Stimulated activated CD4-positive, alpha-beta T cell treated with anti-CD3 and anti-CD28 coated beads, Interleukin-15, amount 100 ng/mL, for 24 hours (primary cell): Measurements from ENCODE around the gene COG3.

ENCODE experiments used
- DNase-seq: peaks from one replicate; pipeline ENCODE4 v3.0.0-alpha.2; 2020

COG3 gene

DNA sequence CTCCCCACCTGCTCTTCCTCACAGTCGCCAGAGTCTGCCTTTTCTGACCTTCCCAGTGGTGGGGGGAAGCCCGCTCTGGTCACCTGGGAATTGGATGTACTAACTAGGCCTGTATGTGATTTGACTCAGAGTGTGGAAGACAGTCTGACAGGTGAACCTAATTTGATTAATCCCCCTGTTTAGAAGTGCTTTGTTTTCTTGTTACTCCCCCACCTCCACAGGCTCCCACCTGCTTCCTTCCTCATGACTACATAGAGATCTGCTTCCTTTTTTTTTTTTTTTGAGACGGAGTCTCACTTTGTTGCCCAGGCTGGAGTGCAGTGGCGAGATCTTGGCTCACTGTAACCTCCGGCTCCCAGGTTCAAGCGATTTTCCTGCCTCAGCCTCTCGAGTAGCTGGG lies 44.0 kb downstream of the COG3 start:
- no peak for DNase-seq

DNA sequence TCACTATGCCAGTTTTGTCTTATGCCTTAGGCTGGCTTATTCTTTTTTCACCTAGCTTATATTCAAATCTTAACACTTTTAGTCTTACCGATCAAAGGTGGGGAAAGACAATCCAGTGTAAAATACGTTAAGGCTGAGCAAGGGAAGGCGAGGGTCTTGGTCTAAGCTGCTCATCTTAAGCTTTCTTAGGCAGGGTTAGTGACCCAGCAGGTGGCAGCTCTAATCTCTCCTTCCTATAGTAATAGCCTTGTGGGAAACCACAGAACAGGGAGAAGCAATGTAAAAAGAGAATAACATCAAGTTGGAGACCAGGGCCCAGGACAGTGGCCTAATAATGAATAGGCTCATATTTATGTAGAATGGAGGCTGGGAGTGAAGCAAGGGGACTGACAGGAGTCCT lies 45.9 kb downstream of the COG3 start:
- no peak for DNase-seq

DNA sequence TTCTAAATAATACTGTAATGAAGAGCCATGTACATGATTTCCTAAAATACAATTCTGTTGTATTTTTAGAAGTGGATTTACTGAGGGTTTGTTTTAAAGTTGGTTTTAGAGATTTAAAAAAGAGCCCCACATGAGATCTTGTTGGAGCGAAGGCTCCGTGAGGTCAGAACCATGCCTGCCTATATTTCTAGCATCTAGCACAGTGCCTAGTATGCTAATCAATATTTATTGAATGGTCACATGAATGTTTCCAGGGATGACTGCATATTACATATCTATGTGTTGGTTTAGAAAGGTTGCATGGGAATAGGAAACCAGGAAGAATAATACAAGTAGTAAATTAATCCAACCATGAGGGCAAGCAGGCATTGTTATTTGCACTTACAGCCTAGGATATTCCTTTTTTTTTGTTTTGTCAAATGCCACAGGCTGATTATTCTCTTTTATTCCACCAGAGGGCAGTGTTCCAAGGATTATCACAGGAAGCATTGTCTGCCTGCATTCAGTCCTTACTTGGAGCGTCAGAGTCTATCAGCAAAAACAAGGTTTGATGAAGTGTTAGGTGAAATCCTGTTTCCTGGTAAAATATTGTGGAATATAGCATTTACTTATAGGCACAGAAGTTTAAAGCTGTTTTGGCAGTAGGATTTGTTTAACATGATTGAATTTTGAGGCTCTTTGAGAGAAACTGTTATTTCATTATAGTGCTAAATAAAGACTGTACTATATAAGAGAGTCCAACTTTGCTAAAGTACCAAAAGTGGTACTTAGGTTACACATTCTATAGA lies 46.8 kb downstream of the COG3 start:
- DNase-seq = no peak

DNA sequence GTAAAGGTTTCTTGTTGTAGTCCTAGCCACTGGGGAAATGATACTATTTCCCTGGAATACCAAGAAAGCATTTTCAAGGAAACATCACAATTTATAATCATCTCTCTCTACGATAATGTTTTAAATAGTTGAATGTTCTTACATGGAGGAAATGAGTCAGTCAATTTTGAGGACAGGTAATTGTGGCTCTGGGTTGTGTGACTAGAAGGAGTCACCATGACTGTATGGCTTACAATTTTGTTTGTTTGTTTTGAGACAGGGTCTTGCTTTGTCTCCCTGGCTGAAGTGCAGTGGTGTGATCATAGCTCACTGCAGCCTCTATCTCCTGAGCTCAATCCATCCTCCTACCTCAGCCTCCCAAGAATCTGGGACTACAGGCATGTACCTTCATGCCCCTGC lies 47.4 kb downstream of the COG3 start:
- DNase-seq = no peak

DNA sequence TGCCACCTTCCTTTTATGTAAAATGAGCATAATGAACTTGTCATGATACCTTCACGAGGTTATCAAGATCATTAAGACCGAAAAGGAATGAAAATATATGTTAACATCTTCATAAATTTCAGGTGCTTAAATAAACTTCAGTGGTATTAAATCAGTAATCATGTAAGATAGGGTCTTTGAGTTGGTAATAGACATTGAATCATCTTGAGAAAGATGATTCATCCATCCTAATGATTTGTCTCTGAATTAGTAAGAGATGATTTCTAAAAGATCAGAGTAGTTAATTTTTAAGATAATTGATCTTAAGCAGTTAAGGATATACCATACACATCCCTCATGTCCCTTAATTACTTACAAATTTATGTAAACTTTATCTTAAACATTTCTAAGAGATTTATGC lies 52.0 kb downstream of the COG3 start:
- DNase-seq = no peak

DNA sequence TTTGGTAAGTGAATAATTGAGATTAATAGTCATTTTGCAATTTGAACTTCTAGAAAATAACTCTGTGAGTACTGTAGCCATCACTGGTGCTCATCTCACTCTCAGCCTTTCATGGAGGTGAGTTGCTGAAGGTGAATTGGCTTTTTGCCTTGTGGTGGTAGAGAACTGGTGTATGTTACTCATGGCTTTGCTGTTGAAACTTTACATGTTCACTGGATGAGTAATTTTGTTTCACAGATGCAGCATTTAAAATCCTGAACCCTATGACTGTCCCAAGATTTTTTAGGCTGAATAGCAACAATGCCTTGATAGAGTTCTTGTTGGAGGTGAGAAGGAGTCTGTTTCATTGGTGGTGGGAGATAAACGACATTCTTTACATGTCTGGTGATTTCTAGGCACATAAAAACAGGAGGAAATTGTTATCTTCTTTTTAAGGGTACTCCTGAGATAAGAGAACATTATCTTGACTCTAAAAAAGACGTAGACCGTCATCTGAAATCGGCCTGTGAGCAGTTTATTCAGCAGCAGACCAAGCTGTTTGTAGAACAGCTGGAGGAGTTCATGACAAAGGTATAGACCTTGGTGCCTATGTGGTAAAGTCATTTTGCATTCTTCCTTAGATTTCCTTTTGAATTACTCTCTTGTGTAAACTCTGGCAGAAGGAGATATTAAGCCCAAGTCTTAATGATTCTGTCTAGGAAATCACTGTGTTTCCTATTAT lies 53.9 kb downstream of the COG3 start:
- no peak for DNase-seq

DNA sequence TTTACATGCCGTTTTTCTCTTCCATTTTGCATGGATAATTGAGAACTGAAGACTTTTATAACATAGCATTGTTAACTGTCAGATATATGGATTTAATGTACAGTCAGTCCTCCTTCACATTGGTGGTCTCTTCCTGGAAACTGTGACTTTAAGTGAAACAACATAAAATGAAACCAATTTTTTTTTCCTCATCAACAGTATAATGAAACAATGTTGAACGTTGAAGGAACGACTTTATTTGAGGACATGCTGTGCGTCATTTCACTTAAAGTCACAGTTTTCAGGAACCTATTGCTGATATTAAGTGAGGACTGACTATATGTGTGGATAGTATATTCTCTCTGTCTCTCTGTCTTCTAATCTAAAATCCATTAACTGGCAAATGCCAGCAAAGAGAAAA lies 54.8 kb downstream of the COG3 start:
- DNase-seq = no peak

DNA sequence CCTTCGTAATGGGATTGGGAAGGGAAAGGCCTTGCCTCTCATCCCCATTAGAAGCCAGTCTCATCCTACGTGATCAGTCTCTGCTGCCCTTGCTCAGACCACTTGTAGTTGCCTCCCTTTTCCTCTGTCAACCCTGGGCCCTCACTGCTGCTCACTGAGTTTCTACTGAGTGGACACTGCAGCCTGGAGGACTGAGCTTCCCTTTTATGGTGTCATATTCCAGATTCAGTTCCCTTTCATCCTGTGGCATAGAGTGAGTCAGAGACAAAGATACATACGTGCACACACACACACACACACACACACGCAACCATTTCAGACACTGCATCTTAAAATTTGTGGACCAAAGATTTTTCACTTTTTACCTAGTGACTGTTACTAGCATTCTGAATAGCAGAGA lies 56.6 kb downstream of the COG3 start:
- DNase-seq = no peak

DNA sequence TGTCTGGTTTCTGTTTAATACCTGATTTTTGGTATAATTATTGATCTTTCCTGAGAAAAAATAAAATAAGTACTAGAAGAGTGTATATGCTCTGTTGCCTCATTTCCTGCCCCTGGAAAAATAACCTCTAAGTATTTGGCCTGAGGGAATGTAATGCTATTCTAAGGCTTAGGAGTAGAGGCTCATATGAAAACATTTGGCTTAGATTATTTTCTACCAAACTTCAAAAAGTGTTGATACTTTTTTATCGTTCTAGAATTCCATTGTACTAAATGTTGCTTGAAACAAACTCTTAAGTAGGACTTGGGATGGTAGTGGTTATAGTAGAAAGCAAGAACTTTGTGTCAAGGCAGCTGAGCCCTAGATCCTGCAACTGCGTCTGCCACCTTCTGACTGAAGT lies 57.8 kb downstream of the COG3 start:
- DNase-seq = no peak

DNA sequence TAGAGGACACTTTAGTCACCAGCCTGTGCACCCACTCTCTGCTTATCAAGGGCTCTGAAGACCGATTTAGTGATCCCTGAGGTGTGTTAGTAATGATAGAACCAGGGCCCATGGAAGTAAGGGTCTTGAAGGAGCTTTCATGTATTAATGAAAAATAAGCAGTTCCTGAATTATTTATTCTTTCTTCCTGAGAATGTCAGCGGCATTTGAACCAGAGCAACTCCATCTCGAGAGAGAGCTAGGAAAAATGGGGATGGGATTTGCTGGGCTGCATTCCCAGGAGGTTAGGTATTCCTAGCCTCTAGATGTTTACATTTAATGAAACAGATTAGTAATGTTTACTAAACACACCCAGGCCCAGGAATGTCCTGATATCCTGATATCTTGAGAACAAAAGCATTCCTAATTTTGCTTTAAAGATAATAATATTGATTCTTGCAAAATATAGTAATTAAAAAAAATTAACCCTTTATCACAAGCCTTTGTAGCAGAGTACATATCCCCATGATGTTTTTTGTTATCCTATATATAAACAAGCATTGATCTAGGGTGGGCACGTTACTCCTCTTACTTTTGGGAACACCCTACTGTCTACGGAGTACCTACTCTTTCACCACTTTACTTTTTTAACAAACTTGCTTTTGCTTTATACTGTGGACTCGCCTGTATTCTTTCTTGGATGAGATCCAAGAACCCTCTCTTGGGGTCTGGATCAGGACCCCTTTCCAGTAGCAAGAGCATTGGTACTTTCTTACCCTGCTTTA lies 63.1 kb downstream of the COG3 start:
- DNase-seq = no peak

DNA sequence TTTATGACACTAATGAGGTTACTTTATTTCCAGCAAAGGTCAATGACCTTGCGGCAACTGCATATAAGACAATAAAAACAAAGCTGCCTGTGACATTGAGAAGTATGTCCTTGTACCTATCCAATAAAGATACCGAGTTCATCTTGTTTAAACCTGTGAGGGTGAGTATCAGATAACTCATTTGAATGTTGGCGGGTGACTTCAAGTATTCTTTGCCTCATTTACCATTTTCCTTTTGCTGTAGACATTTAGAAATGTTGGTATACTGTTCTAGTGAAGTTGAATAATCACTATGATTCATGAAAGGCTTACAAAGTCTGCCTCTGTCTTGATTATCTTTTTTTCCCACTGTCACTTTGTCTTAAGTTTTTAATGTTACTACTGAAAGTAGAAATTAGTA lies 65.0 kb downstream of the COG3 start:
- no peak for DNase-seq

DNA sequence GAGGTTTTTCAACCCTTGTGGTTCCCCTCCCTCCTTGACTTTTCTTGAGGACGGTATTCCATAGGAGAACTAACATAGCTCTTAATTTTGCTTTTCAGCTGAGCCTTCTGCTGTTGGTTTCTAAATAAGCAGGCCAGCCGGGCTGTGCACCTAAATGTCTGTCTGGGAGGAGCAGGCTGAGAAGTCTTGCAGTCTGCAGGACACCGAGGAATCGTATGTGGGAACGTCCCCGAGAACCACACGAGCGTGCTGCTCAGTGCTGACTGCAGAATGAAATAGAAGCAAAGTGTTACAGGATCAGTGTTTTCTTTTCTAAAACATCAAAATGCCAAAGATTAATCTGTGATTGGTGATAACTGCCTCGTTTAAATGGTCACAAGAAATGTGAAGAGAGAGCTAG lies 69.9 kb downstream of the COG3 start:
- DNase-seq = no peak

DNA sequence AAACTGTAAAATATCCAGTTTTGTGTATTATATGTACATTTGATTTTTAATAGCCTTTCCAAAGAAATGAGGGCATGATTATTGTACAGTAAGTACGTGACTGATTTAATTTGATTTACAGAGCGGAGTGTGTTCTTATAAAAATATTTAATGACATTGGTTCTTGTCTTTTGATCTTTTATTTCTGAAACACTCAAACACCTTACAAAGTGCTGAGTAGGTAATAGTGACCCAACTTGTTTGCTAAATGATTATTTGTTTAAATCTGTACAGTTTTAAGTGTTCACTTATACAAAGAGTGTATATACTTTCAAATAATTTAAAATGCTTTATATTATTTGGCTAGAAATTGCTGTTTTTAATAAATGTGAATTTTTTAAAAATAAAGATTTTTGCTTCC lies 71.5 kb downstream of the COG3 start:
- no peak for DNase-seq

DNA sequence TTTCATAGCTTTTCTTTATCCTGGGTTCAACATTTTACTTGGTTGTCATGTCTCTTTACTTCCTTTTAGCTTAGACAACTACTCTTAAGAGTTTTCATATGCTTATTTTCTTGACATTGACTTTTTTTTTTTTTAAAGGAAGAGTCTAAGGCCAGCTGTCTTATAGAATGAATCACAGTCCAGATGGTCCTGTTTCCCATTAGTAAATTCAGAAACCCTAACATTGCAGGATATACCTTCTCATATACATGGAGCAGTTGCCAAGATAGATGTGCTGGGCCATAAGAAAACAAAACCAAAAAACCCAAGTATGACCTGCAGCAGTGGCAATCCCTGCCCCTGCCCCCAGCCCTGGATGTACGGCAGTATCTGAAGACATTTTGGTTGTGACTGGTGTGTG lies 72.8 kb downstream of the COG3 start:
- DNase-seq = no peak

DNA sequence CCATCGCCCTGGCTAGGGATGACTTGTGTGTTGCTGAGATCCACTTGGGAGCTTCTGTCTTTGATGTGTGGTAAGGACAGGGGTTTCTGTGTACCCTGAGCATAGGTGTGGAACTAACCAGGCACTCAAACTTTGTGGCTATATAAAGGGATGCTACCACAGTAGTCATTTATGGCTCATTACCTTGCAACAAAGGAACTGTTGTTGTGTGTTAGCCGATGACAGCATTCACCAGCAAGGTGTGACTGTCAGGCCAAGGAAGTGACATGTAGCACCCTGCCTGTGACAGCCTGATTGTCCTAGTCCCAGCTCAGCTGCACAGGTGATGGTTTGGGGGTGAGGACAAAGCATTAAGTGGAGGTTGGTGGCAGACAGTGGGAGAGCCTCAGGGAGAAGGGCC lies 73.6 kb downstream of the COG3 start:
- DNase-seq = no peak

DNA sequence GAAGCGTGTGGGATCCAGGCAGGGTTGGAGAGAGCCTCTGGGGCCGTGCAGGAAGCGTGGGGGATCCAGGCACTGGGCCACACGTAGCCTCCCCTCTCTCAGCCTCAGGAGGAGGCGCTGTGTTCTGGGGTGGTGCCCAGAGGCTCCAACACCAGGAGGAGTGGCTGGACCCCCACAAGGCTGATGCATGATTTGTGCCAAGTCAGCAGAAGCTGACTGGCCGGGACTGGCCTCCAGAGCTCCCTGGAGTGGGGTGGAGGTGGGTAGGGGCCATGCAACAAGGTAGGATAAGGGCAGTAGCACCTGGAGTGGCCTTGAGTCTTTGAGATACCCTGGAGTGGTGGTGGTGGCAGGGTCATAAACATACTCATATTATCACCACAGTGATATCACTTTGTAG lies 75.5 kb downstream of the COG3 start:
- DNase-seq = no peak

DNA sequence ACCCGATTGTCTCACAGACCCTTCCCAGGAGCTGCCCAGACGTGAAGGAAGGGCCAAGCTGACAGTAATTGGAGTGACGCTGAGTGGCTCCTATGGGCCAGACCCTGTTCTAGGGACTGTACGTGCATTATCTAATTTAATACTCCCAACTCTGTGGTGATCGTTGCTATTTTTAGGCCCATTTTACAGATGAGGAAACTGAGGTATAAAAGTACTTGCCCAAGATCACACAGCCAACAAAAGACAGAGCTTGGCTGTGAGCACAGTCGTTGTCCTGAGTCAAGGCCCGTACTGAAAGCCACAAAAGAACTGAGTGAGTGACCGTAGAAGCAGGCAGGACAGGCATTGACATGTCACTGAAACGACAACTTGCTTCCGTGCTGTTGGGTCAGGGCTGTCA lies 76.1 kb downstream of the COG3 start:
- DNase-seq = no peak

DNA sequence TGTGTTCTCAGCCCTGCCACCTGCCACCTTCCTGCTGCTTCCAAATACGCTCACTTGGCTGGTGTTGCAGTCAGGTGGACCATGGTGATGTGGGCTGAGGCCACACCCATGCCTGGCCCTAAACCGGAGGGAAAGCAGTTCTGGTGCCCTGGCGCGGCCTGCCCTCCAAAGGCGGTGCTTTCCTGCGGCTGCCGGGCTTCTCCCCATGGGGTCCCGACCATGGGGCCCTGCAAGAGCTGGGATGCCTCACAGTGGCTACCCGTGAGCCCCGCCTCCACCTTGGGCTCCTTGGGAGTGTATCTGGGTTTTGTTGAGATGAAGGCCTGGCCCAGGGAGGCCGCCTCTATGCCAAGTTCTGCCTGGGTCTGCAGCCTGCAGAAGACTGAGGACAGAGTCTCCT lies 77.1 kb downstream of the COG3 start:
- DNase-seq = no peak

DNA sequence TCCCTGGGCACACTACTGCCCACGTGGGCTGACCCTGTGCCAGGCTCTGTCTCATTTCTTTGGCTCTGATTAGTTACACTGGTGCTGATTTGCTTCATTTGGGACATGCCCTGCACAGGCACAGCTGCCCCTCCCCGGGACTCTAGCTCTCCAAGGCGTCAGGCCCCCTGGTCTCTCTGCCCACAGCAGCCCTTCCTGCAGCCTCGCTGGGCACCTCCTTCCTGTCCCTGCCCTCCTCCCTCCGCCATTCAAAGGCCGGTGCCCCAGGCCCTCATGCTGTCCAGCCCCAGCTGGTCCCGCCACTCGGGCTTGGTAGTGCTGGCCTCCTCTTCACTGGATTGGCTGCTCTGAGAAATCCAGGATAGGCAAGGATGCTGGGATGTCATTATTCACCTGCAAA lies 77.7 kb downstream of the COG3 start:
- DNase-seq = no peak

DNA sequence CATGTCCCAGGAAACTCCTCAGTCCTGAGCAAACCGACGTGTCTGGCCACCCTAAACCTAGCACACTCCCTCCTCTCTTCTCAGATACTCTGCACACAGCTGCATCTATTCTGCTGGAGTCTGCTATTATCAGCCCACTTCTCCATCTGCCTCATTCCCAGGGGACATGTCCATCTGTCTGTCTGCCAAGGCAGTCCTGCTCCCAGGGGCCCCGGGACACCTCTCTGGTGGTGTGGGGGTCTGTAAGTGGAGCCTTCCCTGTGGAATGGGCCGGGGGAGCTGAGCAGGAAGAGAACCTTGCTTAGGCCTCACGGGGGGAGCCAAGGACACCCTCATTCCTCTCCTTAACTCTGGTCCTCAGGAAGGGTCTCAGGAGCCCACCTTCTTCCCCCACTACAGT lies 78.1 kb downstream of the COG3 start:
- DNase-seq = no peak

DNA sequence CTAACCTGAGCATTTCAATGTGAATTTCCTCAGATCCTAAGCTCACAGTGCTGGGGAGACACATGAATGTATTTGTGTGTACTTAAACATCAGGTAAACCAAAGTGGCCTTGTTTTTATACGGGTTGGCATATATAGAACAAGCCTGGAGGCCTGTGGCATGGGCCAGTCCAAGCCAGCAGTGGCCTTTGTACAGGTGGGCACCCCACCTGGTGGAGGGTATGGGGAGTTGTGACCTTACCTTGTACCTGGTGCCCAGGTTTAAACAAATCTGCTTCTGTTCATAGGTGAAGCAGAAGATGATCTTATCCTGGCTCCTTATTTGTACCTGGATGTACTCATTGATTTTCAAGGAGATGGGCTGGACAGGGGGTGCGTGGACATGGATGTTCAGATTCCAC lies 79.8 kb downstream of the COG3 start:
- DNase-seq = no peak

DNA sequence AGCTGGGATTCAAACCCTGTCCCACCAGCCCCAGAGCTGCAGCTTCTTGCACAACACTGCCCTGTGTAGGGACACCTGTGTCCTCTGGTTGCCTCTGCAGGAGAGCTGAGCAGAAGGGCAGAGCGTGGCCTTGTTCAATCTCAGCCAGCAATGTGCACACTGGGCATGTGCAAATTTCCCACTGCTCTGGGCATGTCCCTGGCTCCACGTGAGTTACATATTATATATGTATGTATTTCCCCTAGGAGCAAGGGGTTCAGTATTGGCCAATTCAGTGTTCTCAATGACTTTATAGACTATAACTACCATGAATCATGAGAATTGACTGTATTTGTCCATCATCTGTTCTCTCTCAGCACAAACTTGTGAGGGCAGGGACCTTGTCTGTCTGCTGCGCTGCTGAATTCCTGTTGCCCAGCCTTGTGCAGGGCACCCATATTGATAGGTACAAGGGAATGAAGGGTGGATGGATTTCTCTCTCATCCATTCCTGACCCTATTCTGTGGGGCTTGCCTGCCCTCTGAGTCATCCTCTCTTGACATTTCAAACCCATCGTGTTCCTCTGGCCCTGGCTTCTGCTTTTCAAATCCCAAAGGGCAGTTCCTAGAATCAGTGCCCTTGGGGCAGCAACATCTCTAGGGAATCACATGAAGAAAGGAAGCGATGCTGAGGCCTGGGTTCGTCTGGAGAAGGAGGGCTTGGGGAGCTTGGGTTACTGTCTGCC lies 81.1 kb downstream of the COG3 start:
- no peak for DNase-seq

DNA sequence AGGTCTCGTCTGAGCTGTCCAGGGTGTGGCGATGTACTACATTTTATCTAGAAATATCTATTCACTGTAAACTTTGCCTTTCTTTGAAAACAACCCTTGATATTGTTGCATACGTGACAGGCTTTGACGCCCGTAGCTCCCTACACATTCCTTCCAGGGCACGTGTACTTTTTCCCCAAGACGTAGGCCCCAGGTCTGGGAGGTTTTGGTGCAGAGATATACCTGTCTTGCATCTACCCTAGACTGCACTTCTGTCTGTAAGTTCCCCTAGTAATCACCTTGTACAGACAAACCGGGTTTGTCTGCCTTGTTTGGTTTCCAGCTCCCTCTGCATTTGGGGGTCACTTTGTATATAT lies 81.6 kb downstream of the COG3 start:
- DNase-seq = no peak

DNA sequence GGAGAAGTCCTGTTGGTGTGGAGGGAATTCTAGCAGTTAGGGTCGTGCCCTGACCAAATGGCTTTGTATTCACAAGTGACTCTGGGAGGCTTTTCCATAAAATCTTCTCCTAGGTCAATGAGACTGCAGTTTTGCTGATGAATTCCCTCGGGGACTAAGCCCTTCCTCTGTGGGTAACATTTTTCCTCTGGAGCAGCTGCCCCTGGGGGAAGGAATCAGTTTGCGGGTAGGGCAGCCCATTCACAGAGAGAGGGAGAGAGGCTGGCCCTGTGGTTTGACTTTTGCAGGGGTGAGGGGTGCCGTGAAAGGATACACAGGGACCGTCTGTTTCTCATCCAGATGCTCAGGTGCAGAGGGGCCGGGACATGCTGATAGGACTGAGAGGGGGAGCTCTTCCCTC lies 83.5 kb downstream of the COG3 start:
- DNase-seq = no peak
